ENCODE data around the gene MED25.

Gene MED25

DNA sequence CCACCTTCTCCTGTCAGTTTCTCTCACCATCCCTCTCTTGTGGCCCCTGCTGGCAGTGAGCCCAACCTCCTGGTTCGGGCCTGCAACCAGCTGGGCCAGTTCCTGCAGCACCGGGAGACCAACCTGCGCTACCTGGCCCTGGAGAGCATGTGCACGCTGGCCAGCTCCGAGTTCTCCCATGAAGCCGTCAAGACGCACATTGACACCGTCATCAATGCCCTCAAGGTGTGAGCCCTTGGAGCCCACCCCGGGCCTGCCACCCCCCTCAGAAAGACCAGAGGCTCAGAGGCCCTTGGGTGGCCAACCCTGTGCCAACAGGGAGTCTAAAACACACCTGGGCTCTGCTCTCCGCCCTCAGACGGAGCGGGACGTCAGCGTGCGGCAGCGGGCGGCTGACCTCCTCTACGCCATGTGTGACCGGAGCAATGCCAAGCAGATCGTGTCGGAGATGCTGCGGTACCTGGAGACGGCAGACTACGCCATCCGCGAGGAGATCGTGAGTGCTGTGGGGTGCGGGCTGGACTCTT, 18.8 kb upstream of the MED25 start:
- DNase-seq = no peak

DNA sequence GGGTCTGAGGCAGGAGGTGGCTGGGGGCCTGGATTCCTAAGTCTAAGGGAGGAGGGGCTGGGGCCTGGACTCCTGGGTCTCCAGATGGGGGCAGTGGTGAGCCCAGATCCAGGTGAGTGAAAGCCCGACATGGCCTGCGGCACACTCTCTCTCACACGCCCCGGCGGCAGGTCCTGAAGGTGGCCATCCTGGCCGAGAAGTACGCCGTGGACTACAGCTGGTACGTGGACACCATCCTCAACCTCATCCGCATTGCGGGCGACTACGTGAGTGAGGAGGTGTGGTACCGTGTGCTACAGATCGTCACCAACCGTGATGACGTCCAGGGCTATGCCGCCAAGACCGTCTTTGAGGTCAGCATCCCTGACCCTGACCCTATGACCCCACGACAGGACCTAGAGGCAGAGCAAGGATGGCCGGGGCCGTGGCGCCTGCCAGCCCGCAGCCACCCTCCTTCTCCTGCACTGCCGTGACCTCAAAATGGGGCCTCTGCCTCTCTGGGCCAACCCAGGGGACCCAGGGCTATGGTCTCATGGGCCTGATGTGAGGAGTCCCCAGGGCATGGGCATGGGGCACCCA, 18.2 kb upstream of the MED25 start:
- DNase-seq = no peak

DNA sequence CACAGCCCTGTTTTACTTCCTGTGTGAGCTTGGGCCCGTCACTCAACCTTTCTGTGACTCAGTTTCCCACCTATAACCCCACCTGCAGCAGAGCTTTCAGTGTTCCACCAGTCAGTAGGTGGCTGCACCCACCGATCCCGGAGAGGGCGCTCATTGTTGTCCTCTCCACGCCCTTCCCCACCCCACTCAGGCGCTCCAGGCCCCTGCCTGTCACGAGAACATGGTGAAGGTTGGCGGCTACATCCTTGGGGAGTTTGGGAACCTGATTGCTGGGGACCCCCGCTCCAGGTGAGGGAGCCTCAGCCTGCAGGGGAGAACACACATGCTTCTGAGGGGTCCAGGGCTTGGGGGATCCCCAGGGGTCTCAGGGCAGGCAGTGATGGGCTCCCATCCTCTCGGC, 17.3 kb upstream of the MED25 start:
- no peak for DNase-seq

DNA sequence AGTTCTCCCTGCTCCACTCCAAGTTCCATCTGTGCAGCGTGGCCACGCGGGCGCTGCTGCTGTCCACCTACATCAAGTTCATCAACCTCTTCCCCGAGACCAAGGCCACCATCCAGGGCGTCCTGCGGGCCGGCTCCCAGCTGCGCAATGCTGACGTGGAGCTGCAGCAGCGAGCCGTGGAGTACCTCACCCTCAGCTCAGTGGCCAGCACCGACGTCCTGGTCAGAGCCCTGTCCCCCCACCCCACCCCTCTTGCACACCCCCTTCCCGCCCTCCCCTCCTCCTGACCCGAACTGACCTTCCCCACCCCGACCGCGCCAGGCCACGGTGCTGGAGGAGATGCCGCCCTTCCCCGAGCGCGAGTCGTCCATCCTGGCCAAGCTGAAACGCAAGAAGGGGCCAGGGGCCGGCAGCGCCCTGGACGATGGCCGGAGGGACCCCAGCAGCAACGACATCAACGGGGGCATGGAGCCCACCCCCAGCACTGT, 16.6 kb upstream of the MED25 start:
- DNase-seq = no peak

DNA sequence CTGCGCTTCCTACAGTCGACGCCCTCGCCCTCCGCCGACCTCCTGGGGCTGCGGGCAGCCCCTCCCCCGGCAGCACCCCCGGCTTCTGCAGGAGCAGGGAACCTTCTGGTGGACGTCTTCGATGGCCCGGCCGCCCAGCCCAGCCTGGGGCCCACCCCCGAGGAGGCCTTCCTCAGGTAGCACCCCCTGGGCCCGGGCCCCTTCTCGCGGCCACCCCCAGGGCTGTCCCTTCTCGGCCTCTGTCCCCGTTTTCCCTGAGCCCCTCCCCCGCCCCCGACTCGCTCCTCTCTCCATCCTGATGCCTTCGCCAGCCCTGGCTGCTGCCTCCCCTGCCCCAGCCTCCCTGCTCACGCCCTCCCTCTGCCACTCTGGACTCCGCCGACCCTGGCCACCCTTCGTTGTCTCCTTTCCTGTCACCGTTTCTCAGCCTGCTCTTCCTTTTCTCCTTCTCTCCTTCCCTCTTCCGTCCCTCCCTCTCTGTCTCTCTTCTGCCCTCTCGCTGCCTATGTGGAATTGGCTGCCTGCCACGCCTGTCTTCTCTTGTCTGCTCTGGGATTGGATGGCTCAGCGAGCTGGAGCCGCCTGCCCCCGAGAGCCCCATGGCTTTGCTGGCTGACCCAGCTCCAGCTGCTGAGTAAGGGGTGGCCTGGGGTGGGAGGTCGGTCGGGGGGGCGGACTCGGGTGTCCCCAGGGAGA, 16.0 kb upstream of the MED25 start:
- DNase-seq = no peak

DNA sequence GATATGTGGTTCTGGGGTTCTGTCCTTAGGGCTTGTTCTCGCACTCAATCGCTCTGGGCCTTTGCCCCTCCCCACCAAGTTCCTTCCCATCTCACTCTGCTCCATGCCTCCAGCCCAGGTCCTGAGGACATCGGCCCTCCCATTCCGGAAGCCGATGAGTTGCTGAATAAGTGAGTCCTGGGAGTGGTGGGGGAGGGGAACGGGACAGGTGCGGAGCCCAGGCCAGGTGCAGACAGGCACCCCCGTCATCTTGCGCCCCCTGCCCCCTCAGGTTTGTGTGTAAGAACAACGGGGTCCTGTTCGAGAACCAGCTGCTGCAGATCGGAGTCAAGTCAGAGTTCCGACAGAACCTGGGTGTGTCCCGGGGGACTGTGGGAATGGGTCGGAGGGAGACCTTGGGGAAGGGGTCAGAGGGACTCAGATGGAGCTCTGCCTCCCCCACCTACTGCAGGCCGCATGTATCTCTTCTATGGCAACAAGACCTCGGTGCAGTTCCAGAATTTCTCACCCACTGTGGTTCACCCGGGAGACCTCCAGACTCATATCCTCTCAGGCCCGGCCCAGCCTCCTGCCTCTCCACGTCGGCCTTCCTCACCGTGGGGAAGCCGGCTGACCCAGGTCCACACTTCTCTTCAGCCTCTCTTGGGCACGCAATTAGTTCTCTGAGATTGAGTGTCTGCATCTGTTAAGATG, 15.1 kb upstream of the MED25 start:
- DNase-seq = no peak

DNA sequence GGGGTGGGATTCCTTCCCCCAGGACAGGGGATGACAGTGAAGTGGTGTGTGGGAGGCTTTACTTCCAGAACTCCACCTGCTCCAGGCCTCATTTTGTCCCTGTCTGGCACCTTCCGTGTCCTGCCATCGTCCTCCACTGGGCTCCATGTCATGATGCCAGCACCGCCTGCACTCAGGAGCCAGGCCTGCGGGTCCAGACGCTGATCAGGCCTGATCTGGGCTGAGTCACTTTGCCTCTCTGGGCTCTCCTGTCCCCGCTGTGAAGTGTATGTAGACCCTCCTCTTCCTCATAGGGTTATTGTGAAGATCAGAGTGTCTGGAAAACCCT, 14.6 kb upstream of the MED25 start:
- DNase-seq = no peak

DNA sequence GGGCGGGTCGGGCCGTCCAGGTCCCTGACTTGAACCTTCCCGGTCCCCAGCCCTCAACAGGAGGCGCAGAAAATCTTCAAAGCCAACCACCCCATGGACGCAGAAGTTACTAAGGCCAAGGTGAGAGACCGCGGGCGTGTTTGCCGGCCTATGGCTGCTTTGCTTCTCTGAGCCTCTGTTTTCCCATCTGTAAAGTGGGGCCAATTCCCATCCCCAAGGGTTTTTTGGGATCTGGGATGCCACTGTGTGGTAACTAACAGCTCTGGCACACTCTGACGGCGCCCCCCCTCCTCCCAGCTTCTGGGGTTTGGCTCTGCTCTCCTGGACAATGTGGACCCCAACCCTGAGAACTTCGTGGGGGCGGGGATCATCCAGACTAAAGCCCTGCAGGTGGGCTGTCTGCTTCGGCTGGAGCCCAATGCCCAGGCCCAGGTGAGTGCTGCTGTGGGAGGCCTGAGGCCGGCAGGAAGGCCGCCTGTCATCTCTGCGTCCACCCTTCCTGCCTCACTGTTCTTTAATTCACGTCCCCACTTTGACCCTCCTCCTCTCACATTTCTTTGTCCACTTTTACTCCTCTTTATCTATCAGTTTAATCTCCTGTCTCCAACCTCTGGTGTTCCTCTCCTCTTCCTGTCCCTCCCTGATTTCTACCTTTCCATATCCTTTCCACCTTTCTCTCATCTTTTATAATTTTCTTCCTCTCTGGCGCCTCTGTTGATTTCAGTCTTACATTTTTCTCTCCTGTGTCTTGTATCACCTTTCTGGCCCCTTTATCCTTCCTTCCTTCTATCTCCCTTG, 12.1 kb upstream of the MED25 start:
- no peak for DNase-seq

DNA sequence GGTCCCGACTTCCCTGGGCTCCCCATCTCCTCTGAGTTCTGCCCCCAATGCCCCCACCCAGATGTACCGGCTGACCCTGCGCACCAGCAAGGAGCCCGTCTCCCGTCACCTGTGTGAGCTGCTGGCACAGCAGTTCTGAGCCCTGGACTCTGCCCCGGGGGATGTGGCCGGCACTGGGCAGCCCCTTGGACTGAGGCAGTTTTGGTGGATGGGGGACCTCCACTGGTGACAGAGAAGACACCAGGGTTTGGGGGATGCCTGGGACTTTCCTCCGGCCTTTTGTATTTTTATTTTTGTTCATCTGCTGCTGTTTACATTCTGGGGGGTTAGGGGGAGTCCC, 11.5 kb upstream of the MED25 start:
- DNase-seq = no peak

DNA sequence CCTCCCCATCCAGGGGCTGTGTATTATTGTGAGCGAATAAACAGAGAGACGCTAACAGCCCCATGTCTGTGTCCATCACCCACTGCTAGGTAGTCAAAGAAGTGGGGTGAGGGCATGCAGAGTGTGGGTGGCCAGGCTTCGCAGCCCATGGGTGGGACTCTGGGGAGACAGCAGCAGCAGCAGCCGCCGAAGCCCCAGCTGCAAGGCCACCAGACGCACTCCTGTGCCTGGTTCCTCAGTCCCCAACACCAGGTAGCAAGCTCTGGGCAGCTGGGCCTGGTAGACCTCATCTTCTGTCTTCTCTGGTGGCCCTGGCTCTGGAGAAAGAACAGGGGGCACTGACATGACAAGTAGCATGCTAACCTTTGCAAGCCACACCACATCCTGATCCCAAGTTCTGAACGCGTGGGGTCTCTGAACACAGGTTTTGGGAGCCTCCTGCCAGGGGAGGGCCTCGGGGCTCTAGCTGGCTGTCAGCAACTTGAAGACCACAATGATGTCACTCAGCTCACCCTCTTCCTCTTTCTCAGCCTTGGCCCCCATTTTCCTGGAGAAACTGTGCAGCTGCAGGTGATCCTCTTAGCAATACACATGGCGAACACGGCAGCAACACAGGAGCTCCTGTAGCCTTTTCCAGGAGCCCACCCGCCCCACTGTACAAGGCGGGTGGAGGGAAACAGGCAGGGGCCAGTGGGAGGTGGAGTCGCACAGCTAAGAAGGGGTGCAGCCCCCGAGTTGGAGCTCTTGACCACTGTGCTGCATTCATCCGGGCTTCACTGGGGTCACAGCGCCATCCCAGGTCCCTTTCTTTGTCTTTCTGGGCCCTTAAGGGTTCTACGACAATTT, 10.8 kb upstream of the MED25 start:
- DNase-seq = no peak

DNA sequence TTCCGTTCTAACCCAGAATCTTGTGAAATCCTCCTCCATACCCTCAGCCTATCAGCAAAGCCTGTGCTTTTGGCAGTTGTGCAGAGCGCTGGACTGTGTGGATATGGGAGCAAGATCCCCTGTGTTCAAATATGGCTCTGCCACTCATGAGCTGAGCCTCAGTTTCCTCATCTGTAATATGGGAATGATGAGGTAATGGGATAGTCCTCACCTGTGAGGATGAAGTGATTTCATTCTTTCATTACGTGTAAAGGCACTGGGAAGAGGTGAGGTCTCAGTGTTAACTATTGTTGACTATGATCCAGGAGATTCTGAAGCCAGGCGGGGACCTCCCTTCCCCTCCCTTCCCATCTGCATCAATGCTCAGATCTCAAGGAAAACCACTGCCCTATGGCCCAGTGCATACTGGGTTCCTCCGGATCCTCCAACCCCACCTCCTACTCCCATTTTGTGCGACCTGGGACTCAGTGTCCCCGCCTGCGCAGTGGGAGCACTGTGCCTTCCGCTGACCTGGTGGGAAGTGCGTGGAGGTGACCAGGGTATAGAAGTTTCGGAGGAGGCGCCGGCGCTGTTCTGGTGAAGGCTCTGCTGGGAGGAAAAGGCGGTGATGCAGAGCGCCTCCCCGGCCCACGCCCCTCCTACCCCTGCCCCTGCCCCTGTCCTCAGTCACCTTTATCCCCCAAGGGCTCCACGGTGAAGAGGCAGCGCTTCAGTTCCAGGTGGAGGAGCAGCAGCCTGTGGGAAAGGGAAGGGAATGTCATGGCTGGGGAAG, 10.0 kb upstream of the MED25 start:
- no peak for DNase-seq

DNA sequence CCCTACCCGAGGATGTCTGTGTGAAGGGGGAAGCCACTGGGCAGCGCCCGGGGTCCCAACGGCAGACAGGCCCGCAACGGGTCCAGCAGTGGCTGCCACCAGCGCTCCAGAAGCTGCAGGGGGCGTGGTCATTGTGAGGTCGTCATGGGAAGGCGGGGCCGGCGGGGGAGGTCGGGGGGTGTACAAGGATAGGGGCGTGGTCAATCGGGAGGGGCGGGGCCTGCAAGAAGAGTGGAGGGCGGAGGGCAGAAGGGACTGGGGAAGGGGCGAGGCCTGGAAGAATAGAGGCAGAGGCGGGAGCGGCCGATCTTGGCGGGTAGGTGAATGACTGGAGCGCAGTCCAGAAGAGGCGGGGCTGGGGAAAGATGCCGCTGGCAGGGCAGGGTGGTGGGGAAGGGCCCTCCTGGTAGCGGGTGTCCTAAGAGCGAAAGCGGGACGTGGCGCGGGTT, 9.4 kb upstream of the MED25 start:
- DNase-seq = peak; percentile 65

DNA sequence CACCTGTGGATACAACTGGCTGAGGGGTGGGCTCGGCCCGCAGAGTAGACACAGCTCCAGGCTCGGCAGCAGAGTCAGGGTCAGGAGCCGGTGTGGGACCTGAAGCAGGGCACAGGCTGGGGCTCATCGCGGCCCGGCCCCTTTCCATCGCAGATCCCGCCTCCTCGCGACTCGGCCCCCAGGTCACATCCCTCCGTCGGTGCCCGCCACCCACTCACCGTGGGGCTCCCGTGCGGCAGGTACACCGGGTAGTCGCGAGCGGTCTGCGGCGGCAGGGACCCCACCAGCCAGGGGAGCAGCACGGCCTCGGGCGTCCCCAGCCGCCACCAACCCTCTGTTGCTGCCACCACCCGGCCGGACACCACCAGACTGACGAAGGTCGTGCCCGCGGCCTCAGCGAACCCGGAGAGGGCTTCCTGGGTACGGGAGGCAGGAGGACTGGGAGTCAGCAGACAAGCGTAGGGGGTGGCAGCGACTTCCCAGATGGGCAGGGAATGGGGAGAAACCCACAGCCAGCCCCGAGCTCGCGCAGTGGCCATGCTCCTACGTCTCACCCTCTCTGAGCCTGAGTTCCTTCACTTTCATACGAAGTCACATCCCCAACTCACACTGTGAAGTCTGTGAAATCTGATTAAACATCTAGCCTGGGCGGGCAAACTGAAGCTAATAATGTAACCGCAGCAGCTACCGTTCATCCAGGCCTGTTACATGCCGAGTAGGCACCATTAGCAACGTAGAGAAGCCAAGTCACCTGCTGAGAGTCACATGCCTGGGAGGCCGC, 8.7 kb upstream of the MED25 start:
- DNase-seq = peak; percentile 29

DNA sequence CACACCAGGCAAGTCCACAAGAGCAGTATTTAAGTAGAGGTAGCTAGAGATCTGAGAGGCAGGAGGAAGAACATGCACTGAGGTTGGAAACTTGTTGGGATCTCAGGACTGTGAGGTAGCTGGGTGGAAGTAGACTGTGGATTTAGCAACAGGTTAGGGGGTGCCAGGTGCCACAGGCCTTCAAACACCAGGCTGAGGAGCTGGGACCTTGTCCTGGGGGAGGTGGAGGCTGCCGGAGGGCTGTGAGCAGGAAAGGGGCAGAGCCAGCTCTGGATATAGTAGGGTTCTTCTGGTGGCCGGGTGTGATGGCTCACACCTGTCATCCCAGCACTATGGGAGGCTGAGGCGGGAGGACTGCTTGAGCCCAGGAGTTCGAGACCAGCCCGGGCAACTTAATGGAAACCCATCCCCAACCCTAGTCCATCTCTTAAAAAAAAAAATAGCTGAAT, 8.1 kb upstream of the MED25 start:
- no peak for DNase-seq

DNA sequence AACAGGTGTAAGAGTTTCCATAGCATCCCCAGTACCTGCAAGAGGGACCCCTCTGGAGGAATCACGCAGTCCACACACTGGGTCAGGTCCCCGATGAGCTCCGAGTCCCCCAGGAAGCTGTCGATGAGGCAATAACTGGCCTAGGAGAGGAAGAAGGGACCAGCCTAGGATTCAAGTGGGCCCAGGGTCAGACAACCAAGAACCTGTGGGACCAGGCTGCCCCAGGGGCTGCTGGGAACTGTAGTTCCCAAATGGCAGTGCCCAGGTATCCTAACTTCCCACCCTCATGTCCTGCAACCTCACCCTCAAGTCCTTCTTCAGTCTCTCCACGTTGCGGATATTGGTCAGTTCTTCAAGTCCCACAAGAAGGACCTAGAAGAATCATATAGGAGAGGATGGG, 6.8 kb upstream of the MED25 start:
- DNase-seq = no peak

DNA sequence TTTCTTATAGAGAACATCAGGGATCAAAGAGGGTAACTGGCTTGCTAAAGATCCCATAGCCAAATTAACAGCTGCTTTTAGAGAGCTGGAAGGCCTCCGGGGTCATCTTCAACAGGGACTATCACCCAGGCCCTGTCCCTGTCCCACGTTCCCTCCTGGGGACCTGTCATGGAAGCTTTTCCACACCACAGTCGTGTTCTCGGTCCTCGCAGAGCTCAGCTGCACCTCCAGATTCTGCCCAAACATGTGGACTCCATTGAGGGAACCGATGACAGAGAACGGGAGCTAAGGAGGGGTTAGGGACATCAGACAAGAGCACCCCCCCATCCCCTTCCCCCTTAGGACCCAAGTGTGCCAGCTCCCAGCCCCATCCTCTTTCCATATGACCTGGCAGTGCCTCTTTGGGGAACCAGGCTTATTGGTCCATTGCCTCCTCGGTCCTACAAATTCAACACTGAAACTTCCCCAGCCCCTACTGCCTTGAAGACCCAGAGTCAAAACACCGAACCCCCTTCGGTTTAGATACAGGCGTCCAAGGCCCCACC, 5.6 kb upstream of the MED25 start:
- DNase-seq = no peak

DNA sequence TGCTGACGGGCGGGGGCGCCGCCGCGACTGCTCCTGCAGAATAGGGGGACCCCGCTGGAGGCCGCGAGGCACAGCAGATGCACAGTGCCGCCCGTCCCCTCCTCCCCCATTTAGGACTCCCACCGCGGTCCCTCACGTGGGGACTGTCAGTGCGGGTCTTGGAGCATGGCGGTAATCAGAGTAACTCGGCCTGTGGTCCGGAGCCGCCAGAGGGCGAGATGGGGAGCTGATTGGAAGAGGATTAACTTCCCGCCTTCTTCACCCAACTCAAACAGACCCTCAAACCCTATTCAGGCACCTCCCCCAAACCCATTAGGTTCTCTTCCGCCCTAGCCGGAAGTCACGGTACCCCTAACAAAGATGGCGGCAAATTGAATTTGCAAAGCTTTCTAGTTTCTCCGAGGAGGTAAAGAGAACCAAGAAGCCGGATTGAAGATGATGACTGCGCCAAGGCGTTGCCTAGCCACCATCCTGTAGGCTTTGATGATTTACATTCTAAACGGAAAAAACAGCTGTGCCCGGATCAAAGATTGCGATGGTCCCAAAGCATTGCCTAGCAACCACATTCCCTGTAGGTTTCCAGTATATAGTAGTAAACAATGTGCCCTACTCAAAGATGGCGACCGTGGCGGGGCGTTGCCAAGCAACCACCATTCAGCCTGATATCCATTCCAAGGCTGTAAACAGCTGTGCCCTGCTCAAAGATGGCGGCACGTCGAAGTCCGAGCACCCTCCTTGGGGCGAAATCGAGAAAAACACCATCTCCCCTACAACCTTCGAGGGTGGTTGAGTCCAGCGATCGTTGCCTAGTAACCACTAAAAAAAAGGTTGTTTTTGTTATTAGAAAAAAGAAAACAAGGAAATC, 4.9 kb upstream of the MED25 start, which contains the start of gene FUZ:
FUZ (minus strand) TSS at position 296 of the 865 bp plus-strand sequence; CDS start at position 110, 186 bp downstream.
- DNase-seq = peak; percentile 86

DNA sequence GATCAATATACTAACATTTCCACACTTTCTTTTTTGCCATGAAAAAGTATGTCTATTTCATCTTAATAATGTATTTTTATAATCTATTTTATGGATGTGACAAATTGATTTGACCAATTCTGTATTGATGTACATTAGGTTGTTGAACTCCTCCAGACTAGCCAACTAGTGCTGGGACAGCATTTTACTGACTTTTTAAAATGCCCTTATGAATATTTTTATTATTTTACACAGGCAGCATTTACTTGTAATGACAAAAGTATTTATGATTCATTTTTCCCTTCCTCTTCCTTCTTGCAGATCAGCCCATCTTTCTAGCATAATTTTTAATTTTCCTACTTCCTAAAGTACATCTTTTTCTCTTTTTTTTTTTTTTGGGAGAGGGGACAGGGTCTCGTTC, 4.1 kb upstream of the MED25 start:
- no peak for DNase-seq

DNA sequence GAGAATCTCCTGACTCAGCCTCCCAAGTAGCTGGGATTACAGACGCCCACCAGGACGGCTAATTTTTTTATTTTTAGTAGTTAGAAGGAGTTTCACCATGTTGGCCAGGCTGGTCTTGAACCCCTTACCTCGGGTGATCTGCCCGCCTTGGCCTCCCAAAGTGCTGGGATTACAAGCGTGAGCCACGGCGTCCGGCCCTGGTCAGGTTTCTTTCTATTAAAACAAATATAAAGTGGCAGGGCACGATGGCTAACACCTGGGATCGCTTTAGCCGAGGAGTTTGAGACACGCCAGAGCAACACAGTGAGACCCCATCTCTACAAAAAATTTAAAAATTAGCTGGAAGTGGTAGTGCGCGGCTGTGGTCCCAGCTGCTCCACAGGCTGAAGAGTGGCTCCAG, 1.5 kb upstream of the MED25 start:
- DNase-seq = no peak
